SJCRH30 (cell line): ENCODE data around the gene RGS7BP. TPM values are rescaled to one million over a fixed set of nuclear protein-coding genes. Genes with fewer than 3 reads are reported as not detected.

Experiments used
- DNase-seq, 2 experiments: peaks; one replicate each; pipeline ENCODE4 v3.0.0-alpha.2; 2015 to 2020
- H3K27ac ChIP-seq: fragments of 250-450 bp; sonication (Bioruptor Pico); 2 replicates; pipeline ENCODE4 v1.5.1; 2020; ENCODE audit warnings: mild to moderate bottlenecking, moderate library complexity
- H3K27me3 ChIP-seq: fragments of 250-450 bp; sonication (Bioruptor Pico); 2 replicates; pipeline ENCODE4 v1.5.1; 2020; ENCODE audit warnings: mild to moderate bottlenecking, moderate library complexity
- H3K36me3 ChIP-seq: fragments of 250-450 bp; sonication (Bioruptor Pico); 2 replicates; pipeline ENCODE4 v1.5.1; 2020; ENCODE audit warnings: mild to moderate bottlenecking, moderate library complexity
- H3K4me1 ChIP-seq: fragments of 250-450 bp; sonication (Bioruptor Pico); 2 replicates; pipeline ENCODE4 v1.5.1; 2020; ENCODE audit warnings: mild to moderate bottlenecking, moderate library complexity
- H3K4me3 ChIP-seq: fragments of 250-450 bp; sonication (Bioruptor Pico); 2 replicates; pipeline ENCODE4 v1.5.1; 2020; ENCODE audit warnings: mild to moderate bottlenecking, moderate library complexity
- H3K9me3 ChIP-seq: fragments of 250-450 bp; sonication (Bioruptor Pico); replicated peaks from 2 replicates; pipeline ENCODE4 v1.5.1; 2020; ENCODE audit warnings: mild to moderate bottlenecking, moderate library complexity
- total RNA-seq: library from RNA; depleted of rRNA; stranded (reverse); fragments of >200 nt; shearing (Covaris generic); gene quantifications from 2 replicates; pipeline ENCODE4 v1.2.3, GENCODE V29; 2014

RGS7BP gene
- total RNA-seq, 1 experiment from 2014 or later: not detected

DNA sequence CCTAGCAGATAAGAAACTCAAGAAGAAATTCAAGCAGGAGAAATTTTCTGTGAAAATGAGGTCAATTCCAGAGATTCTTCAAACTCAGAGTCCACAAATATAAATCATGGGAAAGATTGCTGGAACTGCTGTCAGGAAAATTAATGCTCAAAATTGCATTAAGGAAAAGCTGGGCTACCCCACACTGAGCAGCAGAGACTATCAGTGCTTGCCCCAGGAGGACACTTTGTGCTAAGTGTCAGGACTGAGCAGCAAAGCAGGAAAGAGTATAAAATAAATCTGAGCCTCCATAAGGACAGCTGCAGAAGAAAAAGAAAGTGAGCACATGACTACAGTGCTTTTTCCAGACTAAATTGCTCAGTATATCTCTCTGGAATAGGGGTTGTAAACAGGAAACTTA is 81.6 kb downstream of the RGS7BP start:
- H3K27ac ChIP-seq: no peak overlapping the region
- no peaks in the 10 kb centered on the region for H3K36me3 ChIP-seq
- H3K27me3 ChIP-seq: no peaks in the 10 kb centered on the region
- no peak overlapping the region for H3K4me3 ChIP-seq
- H3K9me3 ChIP-seq: no peaks in the 10 kb centered on the region
- no peak for DNase-seq
- no peaks in the 10 kb centered on the region for H3K4me1 ChIP-seq

DNA sequence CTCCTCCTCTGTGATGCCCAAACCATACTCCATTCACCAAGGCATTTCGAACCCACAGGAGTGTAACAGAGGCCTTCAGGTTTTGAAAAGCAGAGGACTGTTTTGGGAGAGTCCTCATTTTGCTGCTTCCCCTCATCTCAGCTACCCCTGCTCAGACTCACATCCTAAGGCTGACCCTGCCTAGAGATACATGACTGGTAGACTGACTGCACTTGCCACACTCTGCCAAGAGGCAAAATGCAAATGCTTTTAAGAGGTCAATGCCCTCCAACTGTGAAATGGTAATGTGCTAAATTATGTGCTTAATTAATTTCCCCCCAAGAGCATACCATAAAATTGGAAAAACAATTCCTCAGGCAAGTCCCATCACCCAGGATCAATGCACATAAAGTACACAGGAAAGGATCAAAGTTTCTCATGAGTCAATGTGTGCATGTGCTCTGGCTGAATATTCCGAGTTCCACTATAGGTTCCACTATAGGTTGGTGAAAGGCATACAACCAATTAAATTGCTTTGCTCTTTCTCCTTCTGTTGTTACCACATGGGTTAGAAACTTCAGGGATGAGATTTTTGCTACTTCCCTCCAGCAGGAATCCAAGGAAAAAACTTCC is 87.0 kb downstream of the RGS7BP start:
- no peak for DNase-seq
- Histone ChIP-seq H3K9me3 (no peaks in the 10 kb centered on the region), H3K36me3 (no peaks in the 10 kb centered on the region), H3K4me3 (no peak overlapping the region), H3K4me1 (no peaks in the 10 kb centered on the region), H3K27me3 (no peaks in the 10 kb centered on the region), H3K27ac (no peak overlapping the region)

DNA sequence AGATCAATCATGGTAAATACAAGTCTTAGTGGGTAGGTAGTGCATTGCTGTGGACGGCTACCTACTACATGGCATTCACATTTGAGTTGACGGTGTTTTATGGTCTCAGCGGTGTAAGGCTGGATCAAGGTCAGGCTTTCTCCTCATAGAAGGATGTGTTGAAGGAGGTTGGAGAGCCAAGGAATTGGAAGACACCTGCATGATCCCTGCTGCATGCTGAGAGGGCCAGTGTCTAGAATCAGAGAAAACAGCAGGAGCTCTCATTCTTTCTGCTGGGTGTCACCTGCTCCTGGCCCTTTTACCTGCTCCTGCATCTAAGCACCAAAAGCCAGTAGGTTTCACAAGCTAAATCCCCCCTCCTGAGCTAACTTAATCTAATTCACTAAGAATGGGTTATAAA is 88.2 kb downstream of the RGS7BP start:
- no peaks in the 10 kb centered on the region for H3K36me3 ChIP-seq
- no peak overlapping the region for H3K4me3 ChIP-seq
- no peaks in the 10 kb centered on the region for H3K4me1 ChIP-seq
- no peaks in the 10 kb centered on the region for H3K27me3 ChIP-seq
- DNase-seq: no peak
- H3K27ac ChIP-seq: no peak overlapping the region
- H3K9me3 ChIP-seq: no peaks in the 10 kb centered on the region

GRCh38 chr5:64594601-64595000 is 88.8 kb downstream of the RGS7BP start:
- no peaks in the 10 kb centered on the region for H3K27me3 ChIP-seq
- no peaks in the 10 kb centered on the region for H3K36me3 ChIP-seq
- no peaks in the 10 kb centered on the region for H3K9me3 ChIP-seq
- H3K4me3 ChIP-seq: no peak overlapping the region
- no peaks in the 10 kb centered on the region for H3K4me1 ChIP-seq
- DNase-seq: no peak
- no peak overlapping the region for H3K27ac ChIP-seq

DNA sequence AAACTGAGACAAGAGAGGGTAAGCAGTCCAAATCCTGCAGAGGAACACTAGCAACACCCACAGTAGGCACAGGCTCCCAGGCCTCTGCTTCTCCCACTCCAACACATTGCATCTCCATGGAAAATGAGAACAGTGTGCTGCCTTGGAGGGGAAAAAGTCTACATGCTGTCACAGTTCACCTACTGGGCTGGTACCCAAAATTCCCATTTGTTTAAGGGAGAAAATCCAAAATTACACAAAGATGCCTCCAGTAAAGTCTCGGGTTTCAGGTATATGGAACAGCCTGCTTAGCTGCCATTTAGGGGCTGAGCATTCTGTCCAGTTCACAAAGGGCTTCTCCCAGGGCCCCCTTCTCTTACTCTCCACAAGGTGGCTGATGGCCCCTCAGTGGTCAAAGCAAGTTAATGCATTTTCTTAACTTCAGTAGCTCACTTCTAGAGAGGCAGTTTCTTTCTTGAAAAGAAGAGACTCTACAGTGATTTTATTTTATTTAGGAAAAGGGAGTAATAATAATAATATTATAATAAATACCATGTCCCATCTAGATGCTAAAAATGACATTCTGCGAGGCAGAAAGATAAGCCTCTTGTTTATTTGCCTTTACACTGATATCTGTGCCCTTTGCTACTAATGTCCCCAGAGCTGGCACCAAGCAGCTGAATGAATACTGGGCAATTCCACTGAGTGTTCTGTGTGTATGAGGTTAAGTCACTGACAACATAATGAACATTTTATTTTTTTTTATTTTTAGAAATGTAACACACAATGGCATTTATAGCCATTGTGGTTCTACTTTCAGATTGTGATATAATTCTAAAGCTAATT is 89.4 kb downstream of the RGS7BP start:
- no peak overlapping the region for H3K27ac ChIP-seq
- no peaks in the 10 kb centered on the region for H3K4me1 ChIP-seq
- H3K9me3 ChIP-seq: no peaks in the 10 kb centered on the region
- no peak overlapping the region for H3K4me3 ChIP-seq
- peak; percentile 19 to 38 for DNase-seq
- H3K27me3 ChIP-seq: no peaks in the 10 kb centered on the region
- H3K36me3 ChIP-seq: no peaks in the 10 kb centered on the region

DNA sequence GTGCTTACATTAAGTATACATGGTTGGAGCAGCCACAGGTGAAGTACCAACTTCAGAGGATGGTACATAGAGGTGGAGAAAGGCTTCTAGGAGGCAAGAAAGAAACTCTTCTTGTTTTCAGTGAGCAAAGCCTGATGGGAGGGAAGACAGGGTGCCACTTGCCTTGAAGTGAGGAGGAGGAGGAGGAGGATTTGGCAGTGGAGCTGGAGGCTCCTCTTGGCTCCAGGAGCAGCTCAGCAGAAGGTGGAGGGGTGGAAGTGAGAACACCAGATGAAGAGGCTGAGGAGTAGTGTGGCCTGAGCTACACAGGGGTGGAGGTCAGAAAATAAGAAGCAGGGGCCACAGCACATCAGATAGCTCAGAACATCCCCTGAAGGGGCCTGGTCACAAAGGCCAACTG is 93.4 kb downstream of the RGS7BP start:
- H3K4me3 ChIP-seq: no peak overlapping the region
- H3K27ac ChIP-seq: no peak overlapping the region
- H3K27me3 ChIP-seq: no peaks in the 10 kb centered on the region
- no peak for DNase-seq
- H3K9me3 ChIP-seq: no peaks in the 10 kb centered on the region
- no peaks in the 10 kb centered on the region for H3K4me1 ChIP-seq
- no peaks in the 10 kb centered on the region for H3K36me3 ChIP-seq

- Histone ChIP-seq H3K36me3 (no peaks in the 10 kb centered on the region), H3K4me3 (no peak overlapping the region), H3K27me3 (0 out of 2 replicates have a peak, but pooled peaks cover 6% of the 10 kb centered on the region), H3K4me1 (no peaks in the 10 kb centered on the region), H3K9me3 (no peaks in the 10 kb centered on the region), H3K27ac (no peak overlapping the region)
- DNase-seq: no peak
Measured at GRCh38 chr5:64603676-64604075, 97.9 kb downstream of the RGS7BP start.

DNA sequence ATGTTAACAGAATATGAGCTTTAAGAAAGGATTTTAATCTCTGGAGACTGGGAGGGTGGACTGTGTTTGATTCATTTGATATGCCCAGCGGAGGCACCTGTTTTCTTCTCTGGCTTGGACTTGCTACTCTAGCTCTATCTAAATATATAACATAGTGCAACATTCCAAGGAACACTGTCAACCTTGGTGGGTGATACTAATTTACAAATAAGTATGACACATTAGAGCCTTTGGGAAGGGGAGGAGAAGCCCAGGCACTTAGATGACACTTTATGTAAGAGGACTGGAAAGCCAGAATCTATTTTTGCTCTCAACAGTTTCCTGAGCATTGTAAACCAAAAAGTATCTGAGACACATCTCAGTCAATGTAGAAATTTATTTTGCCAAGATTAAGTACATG is 101.1 kb downstream of the RGS7BP start:
- H3K4me1 ChIP-seq: no peaks in the 10 kb centered on the region
- H3K4me3 ChIP-seq: no peak overlapping the region
- H3K27me3 ChIP-seq: 0 out of 2 replicates have a peak, but pooled peaks cover 6% of the 10 kb centered on the region
- H3K36me3 ChIP-seq: no peaks in the 10 kb centered on the region
- no peak overlapping the region for H3K27ac ChIP-seq
- DNase-seq: no peak
- no peaks in the 10 kb centered on the region for H3K9me3 ChIP-seq

GRCh38 chr5:64612344-64612961 is 106.6 kb downstream of the RGS7BP start:
- no peak overlapping the region for H3K4me3 ChIP-seq
- no peaks in the 10 kb centered on the region for H3K4me1 ChIP-seq
- H3K36me3 ChIP-seq: no peaks in the 10 kb centered on the region
- no peak overlapping the region for H3K27ac ChIP-seq
- 0 out of 2 replicates have a peak, but pooled peaks cover 6% of the 10 kb centered on the region for H3K27me3 ChIP-seq
- DNase-seq: peak; percentile 30 to 68
- no peaks in the 10 kb centered on the region for H3K9me3 ChIP-seq

- H3K4me3 ChIP-seq: no peak overlapping the region
- H3K9me3 ChIP-seq: no peaks in the 10 kb centered on the region
- H3K4me1 ChIP-seq: no peaks in the 10 kb centered on the region
Measured at GRCh38 chr5:64615895-64616294, 110.1 kb downstream of the RGS7BP start.

DNA sequence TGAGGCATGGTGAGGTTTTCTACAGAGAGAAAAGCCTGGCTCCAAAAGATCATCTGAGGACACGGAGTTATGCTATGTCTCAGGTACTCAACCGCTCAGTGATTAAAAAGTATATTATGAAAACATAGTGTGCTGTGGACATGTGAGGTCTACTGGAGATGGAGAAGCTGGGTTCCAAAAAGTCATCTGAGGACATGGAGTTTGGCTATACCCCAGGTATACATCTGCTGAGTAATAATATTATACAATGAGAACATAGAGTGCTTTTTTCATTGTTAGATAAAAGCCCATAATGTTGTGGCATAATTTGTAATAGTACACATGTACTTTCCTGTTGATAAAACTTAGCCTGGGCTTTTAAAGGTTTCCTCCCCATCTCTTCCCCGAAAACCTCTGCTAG is 113.8 kb downstream of the RGS7BP start:
- H3K27me3 ChIP-seq: no peaks in the 10 kb centered on the region
- H3K4me1 ChIP-seq: no peaks in the 10 kb centered on the region
- no peaks in the 10 kb centered on the region for H3K36me3 ChIP-seq
- no peak overlapping the region for H3K4me3 ChIP-seq
- no peak for DNase-seq
- no peaks in the 10 kb centered on the region for H3K9me3 ChIP-seq
- no peak overlapping the region for H3K27ac ChIP-seq

More at GRCh38 chr5:64615895-64616294, 110.1 kb downstream of the RGS7BP start:
- Histone ChIP-seq H3K36me3 (no peaks in the 10 kb centered on the region), H3K27me3 (no peaks in the 10 kb centered on the region), H3K27ac (no peak overlapping the region)
- no peak for DNase-seq

GRCh38 chr5:64622991-64623390 is 117.2 kb downstream of the RGS7BP start:
- H3K4me1 ChIP-seq: no peaks in the 10 kb centered on the region
- H3K4me3 ChIP-seq: no peak overlapping the region
- H3K27ac ChIP-seq: no peak overlapping the region
- H3K36me3 ChIP-seq: no peaks in the 10 kb centered on the region
- no peaks in the 10 kb centered on the region for H3K9me3 ChIP-seq
- no peaks in the 10 kb centered on the region for H3K27me3 ChIP-seq
- DNase-seq: no peak

GRCh38 chr5:64625678-64626077 is 119.9 kb downstream of the RGS7BP start:
- no peak overlapping the region for H3K27ac ChIP-seq
- H3K4me3 ChIP-seq: no peak overlapping the region
- H3K36me3 ChIP-seq: no peaks in the 10 kb centered on the region
- no peak for DNase-seq
- H3K4me1 ChIP-seq: peaks cover 7% of the 10 kb centered on the region; the same call in 1 of the 2 replicates
- no peaks in the 10 kb centered on the region for H3K27me3 ChIP-seq
- H3K9me3 ChIP-seq: no peaks in the 10 kb centered on the region

GRCh38 chr5:64628901-64629300 is 123.1 kb downstream of the RGS7BP start:
- no peak overlapping the region for H3K27ac ChIP-seq
- H3K27me3 ChIP-seq: no peaks in the 10 kb centered on the region
- no peak overlapping the region for H3K4me3 ChIP-seq
- no peaks in the 10 kb centered on the region for H3K9me3 ChIP-seq
- no peak for DNase-seq
- H3K36me3 ChIP-seq: no peaks in the 10 kb centered on the region
- peaks cover 22% of the 10 kb centered on the region for H3K4me1 ChIP-seq

GRCh38 chr5:64629841-64630240 is 124.0 kb downstream of the RGS7BP start:
- H3K4me1 ChIP-seq: peaks cover 22% of the 10 kb centered on the region
- peak in 1 of 2 experiments; percentile 31 for DNase-seq
- H3K27me3 ChIP-seq: no peaks in the 10 kb centered on the region
- H3K36me3 ChIP-seq: no peaks in the 10 kb centered on the region
- no peak overlapping the region for H3K27ac ChIP-seq
- no peaks in the 10 kb centered on the region for H3K9me3 ChIP-seq
- H3K4me3 ChIP-seq: no peak overlapping the region
